ENCODE results near the gene MAP6D1. TPM values are rescaled to one million over a fixed set of nuclear protein-coding genes. Genes with fewer than 3 reads are reported as not detected.

The MAP6D1 gene
- 2.8 and 3.1 TPM in 2 replicates for polyA plus RNA-seq
- 3.9 and 4.5 TPM in 2 replicates for polyA minus RNA-seq

DNA sequence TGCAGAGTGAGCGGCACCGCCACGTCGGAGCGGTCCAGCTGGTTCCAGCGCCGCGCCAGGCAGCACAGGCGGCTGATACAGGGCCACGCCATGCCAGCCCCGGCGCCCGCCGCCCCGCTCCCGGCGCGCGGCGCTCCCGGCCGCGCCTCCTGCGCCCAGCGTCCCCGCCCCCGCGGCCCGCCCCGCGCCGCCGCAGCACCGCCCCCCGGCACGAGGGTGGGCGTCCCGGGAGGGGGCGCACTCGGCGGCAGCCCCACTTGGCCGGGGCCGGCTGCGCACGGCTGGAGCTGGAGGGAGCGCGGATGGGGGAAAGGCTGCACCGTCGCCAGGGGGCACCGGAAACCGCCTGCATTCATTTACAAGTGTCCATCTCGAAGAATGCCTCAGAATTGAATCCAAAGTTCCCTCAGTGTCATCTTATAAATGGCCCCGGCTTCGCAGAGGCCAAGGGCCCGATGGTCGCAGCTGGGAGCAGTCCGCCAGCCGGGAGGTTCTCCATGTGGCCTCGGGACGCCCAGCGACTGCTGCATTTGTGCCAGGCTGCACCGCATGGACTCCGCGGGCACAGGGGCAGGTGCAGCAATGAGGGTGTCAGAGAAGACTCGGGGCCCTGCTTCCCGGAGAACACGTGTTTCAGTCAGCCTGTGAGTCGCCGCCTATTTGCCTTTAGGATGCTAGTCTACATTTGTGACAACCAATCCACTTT, at the start of gene MAP6D1:
TSS of gene MAP6D1 (minus strand) at position 122 of the 706 bp plus-strand sequence. CDS start at position 92, 30 bp downstream.
- H3K27ac ChIP-seq (ENCODE audit: low read length), result no peak within 1 kb of the TSS
- no peak within 1 kb of the TSS for H2AFZ ChIP-seq (ENCODE audit: low read depth, low read length)
- no peaks in the 10 kb centered on the region for H4K20me1 ChIP-seq (ENCODE audit: insufficient read depth)
- no peaks in the 10 kb centered on the region for H3K79me2 ChIP-seq (replicated peaks; ENCODE audit: insufficient read depth, low read length)
- peak within 1 kb of the TSS; percentile 66 for H3K4me3 ChIP-seq (ENCODE audit: low read length)
- no peaks in the 10 kb centered on the region for H3K36me3 ChIP-seq (ENCODE audit: insufficient read depth, low read length)
- no peaks in the 10 kb centered on the region for H3F3A ChIP-seq (ENCODE audit: insufficient read depth, low read length, poor library complexity, severe bottlenecking)
- TF ChIP-seq EP300 (conservative IDR thresholded peaks at IDR 0.05; ENCODE audit: poor library complexity, severe bottlenecking), result no peak
- TF ChIP-seq, protein P1, sequence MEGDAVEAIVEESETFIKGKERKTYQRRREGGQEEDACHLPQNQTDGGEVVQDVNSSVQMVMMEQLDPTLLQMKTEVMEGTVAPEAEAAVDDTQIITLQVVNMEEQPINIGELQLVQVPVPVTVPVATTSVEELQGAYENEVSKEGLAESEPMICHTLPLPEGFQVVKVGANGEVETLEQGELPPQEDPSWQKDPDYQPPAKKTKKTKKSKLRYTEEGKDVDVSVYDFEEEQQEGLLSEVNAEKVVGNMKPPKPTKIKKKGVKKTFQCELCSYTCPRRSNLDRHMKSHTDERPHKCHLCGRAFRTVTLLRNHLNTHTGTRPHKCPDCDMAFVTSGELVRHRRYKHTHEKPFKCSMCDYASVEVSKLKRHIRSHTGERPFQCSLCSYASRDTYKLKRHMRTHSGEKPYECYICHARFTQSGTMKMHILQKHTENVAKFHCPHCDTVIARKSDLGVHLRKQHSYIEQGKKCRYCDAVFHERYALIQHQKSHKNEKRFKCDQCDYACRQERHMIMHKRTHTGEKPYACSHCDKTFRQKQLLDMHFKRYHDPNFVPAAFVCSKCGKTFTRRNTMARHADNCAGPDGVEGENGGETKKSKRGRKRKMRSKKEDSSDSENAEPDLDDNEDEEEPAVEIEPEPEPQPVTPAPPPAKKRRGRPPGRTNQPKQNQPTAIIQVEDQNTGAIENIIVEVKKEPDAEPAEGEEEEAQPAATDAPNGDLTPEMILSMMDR (IDR thresholded peaks at IDR 0.05; ENCODE audit: poor library complexity, severe bottlenecking), result peak; percentile 35
- peak within 1 kb of the TSS; percentile 29 for H3K9ac ChIP-seq (ENCODE audit: low read length)
- H3K9me2 ChIP-seq (ENCODE audit: insufficient read depth, low read length), result no peaks in the 10 kb centered on the region
- H3K27me3 ChIP-seq (ENCODE audit: insufficient read depth, low read depth, low read length), result peaks cover 16% of the 10 kb centered on the region
- H3K9me3 ChIP-seq (ENCODE audit: low read length), result no peaks in the 10 kb centered on the region
- H3K4me2 ChIP-seq (ENCODE audit: low read length), result no peak within 1 kb of the TSS

DNA sequence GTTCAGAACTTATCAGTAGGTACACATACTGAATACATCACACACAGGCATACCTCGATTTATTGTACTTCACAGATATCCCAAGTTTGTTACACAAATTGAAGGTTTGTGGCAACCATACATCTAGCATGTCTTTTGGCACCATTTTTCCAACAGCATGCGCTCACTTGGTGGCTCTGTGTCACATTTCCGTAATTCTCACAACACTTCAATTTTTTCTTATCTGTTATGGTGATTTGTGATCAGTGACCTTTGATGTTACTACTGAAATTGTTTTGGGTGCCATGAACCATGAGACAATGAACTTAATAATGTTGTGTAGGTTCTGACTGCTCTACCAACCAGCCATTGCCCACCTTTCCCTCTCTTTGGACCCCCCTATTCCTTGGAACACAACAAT, 48.5 kb upstream of the MAP6D1 start:
- H3K4me2 ChIP-seq (ENCODE audit: low read length), result no peak overlapping the region
- H4K20me1 ChIP-seq (ENCODE audit: insufficient read depth), result no peaks in the 10 kb centered on the region
- no peak for TF ChIP-seq EZH2 (IDR thresholded peaks at IDR 0.05; ENCODE audit: borderline replicate concordance, insufficient read depth, low read length, poor library complexity, severe bottlenecking)
- TF ChIP-seq SMC3 (conservative IDR thresholded peaks at IDR 0.05; ENCODE audit: poor library complexity), result no peak
- no peak for TF ChIP-seq RAD21 (conservative IDR thresholded peaks at IDR 0.05)
- no peak for TF ChIP-seq MXI1 (conservative IDR thresholded peaks at IDR 0.05; ENCODE audit: poor library complexity, severe bottlenecking)
- no peak for TF ChIP-seq EP300 (conservative IDR thresholded peaks at IDR 0.05; ENCODE audit: poor library complexity, severe bottlenecking)
- TF ChIP-seq, protein P2, sequence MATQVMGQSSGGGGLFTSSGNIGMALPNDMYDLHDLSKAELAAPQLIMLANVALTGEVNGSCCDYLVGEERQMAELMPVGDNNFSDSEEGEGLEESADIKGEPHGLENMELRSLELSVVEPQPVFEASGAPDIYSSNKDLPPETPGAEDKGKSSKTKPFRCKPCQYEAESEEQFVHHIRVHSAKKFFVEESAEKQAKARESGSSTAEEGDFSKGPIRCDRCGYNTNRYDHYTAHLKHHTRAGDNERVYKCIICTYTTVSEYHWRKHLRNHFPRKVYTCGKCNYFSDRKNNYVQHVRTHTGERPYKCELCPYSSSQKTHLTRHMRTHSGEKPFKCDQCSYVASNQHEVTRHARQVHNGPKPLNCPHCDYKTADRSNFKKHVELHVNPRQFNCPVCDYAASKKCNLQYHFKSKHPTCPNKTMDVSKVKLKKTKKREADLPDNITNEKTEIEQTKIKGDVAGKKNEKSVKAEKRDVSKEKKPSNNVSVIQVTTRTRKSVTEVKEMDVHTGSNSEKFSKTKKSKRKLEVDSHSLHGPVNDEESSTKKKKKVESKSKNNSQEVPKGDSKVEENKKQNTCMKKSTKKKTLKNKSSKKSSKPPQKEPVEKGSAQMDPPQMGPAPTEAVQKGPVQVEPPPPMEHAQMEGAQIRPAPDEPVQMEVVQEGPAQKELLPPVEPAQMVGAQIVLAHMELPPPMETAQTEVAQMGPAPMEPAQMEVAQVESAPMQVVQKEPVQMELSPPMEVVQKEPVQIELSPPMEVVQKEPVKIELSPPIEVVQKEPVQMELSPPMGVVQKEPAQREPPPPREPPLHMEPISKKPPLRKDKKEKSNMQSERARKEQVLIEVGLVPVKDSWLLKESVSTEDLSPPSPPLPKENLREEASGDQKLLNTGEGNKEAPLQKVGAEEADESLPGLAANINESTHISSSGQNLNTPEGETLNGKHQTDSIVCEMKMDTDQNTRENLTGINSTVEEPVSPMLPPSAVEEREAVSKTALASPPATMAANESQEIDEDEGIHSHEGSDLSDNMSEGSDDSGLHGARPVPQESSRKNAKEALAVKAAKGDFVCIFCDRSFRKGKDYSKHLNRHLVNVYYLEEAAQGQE (IDR thresholded peaks at IDR 0.05; ENCODE audit: borderline replicate concordance), result no peak
- TF ChIP-seq, protein P1 (IDR thresholded peaks at IDR 0.05; ENCODE audit: poor library complexity, severe bottlenecking), result no peak
- TF ChIP-seq TAF1 (IDR thresholded peaks at IDR 0.05; ENCODE audit: low read depth), result no peak
- TF ChIP-seq POLR2AphosphoS5 (IDR thresholded peaks at IDR 0.05), result no peak

More for the DNA sequence above, 48.5 kb upstream of the MAP6D1 start:
- Histone ChIP-seq H3F3A (ENCODE audit: insufficient read depth, low read length, poor library complexity, severe bottlenecking) (no peaks in the 10 kb centered on the region), H3K9me2 (ENCODE audit: insufficient read depth, low read length) (no peaks in the 10 kb centered on the region), H3K79me2 (replicated peaks; ENCODE audit: insufficient read depth, low read length) (peaks cover 13% of the 10 kb centered on the region), H3K9me3 (ENCODE audit: low read length) (no peaks in the 10 kb centered on the region), H2AFZ (ENCODE audit: low read depth, low read length) (no peak overlapping the region), H3K27ac (ENCODE audit: low read length) (no peak overlapping the region), H3K27me3 (ENCODE audit: insufficient read depth, low read depth, low read length) (no peaks in the 10 kb centered on the region), H3K36me3 (ENCODE audit: insufficient read depth, low read length) (no peaks in the 10 kb centered on the region), H3K9ac (ENCODE audit: low read length) (no peak overlapping the region), H3K4me3 (ENCODE audit: low read length) (no peak overlapping the region)

Data from neural cell (in vitro differentiated cells).